A549 (cell line): ENCODE results near the gene SSTR3.

ENCODE experiments used
- CHD2 ChIP-seq: fragments of 150-350 bp; IDR thresholded peaks from 2 replicates; pipeline ENCODE4 v1.6.1; 2014; ENCODE audit warnings: low read length; ENCODE audit not compliant: partially characterized antibody
- CTCF ChIP-seq: fragments of >200 bp; sonication (Bioruptor Twin); formaldehyde crosslinking; IDR thresholded peaks from 3 replicates; pipeline ENCODE4 v1.5.1; 2016
- HDAC2 ChIP-seq: fragments of 200-600 bp; sonication (generic); IDR thresholded peaks from 2 replicates; pipeline ENCODE4 v1.6.1; 2016
- HMGXB4 ChIP-seq: fragments of 250-450 bp; sonication (Bioruptor Pico); IDR thresholded peaks from 2 replicates; pipeline ENCODE4 v1.5.0; 2021; ENCODE audit warnings: mild to moderate bottlenecking, moderate library complexity, borderline replicate concordance
- HOXB13 ChIP-seq: fragments of 250-450 bp; sonication (Bioruptor Pico); IDR thresholded peaks from 2 replicates; pipeline ENCODE4 v1.5.0; 2020; ENCODE audit warnings: low read depth, mild to moderate bottlenecking, moderate library complexity
- HOXB5 ChIP-seq: fragments of 250-450 bp; sonication (Bioruptor Pico); IDR thresholded peaks from 2 replicates; pipeline ENCODE4 v1.5.0; 2020; ENCODE audit warnings: mild to moderate bottlenecking, moderate library complexity
- KDM1A ChIP-seq: fragments of 200-600 bp; sonication (generic); IDR thresholded peaks from 2 replicates; pipeline ENCODE4 v1.6.1; 2016; ENCODE audit warnings: low read depth, mild to moderate bottlenecking

GRCh38 chr22:37165066-37165465, 47.2 kb downstream of the SSTR3 start:
- TF ChIP-seq CTCF (no peak), HOXB5 (CRISPR knock-in tag) (no peak), KDM1A (no peak), HDAC2 (no peak), HMGXB4 (CRISPR knock-in tag) (no peak), CHD2 (no peak), HOXB13 (CRISPR knock-in tag) (no peak)
